NCI-H146 (cell line): ENCODE data around the gene NR3C2.

Source experiments
- DNase-seq: peaks from one replicate; lab custom pipeline; 2025; lab: John Stamatoyannopoulos, UW

Gene NR3C2

GRCh38 chr4:148263802-148264201 lies 178.4 kb downstream of the NR3C2 start:
- DNase-seq: no peak

GRCh38 chr4:148263127-148263526 lies 179.1 kb downstream of the NR3C2 start:
- DNase-seq: no peak

GRCh38 chr4:148261848-148262247 lies 180.4 kb downstream of the NR3C2 start:
- no peak for DNase-seq

- no peak for DNase-seq
Measured at GRCh38 chr4:148259841-148260240, 182.4 kb downstream of the NR3C2 start.

- no peak for DNase-seq
Measured at GRCh38 chr4:148258535-148258934, 183.7 kb downstream of the NR3C2 start.

GRCh38 chr4:148255344-148255720 lies 186.9 kb downstream of the NR3C2 start:
- no peak for DNase-seq

GRCh38 chr4:148254621-148255343 lies 187.4 kb downstream of the NR3C2 start:
- no peak for DNase-seq

GRCh38 chr4:148253768-148254167 lies 188.4 kb downstream of the NR3C2 start:
- DNase-seq: no peak

GRCh38 chr4:148248824-148249223 lies 193.4 kb downstream of the NR3C2 start:
- no peak for DNase-seq

GRCh38 chr4:148245015-148245414 lies 197.2 kb downstream of the NR3C2 start:
- no peak for DNase-seq

GRCh38 chr4:148243837-148244236 lies 198.4 kb downstream of the NR3C2 start:
- DNase-seq: no peak

- no peak for DNase-seq
Measured at GRCh38 chr4:148240241-148240640, 202.0 kb downstream of the NR3C2 start.

GRCh38 chr4:148239494-148239985 lies 202.7 kb downstream of the NR3C2 start:
- no peak for DNase-seq

GRCh38 chr4:148238811-148239493 lies 203.3 kb downstream of the NR3C2 start:
- no peak for DNase-seq

- DNase-seq: no peak
Measured at GRCh38 chr4:148238086-148238485, 204.1 kb downstream of the NR3C2 start.

GRCh38 chr4:148235809-148236208 lies 206.4 kb downstream of the NR3C2 start:
- no peak for DNase-seq

GRCh38 chr4:148229798-148230197 lies 212.4 kb downstream of the NR3C2 start:
- no peak for DNase-seq

GRCh38 chr4:148229028-148229427 lies 213.2 kb downstream of the NR3C2 start:
- DNase-seq: no peak

- no peak for DNase-seq
Measured at GRCh38 chr4:148227147-148227546, 215.1 kb downstream of the NR3C2 start.

GRCh38 chr4:148226341-148226740 lies 215.9 kb downstream of the NR3C2 start:
- DNase-seq: no peak

- DNase-seq: no peak
Measured at GRCh38 chr4:148225639-148226038, 216.6 kb downstream of the NR3C2 start.

- DNase-seq: no peak
Measured at GRCh38 chr4:148224476-148224875, 217.7 kb downstream of the NR3C2 start.

GRCh38 chr4:148222991-148223660 lies 219.1 kb downstream of the NR3C2 start:
- no peak for DNase-seq
